ENCODE results near the gene DENND6B.

DNA sequence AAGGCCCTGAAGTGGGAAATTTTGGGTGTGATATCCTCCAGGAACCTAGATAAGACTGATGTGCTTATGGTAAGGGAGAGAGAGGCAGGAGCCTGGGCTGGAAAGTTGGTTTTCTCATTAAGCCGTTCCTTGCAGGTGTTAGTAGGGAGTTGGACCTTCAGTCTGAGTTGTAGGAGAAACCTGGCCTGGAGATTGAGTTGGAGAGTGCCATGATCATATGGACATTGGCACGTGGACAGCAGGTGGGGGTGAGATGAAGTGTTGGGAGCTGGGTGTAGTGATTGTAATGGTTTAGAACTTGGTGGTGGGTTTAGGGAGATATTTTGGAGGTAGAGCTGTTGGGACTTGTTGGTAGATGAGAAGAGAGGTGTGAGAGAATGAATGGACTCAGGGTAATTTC, 21.2 kb upstream of the DENND6B start:
- no peak for TF ChIP-seq EP300 (conservative IDR thresholded peaks at IDR 0.05; ENCODE audit: poor library complexity, severe bottlenecking)
- TF ChIP-seq, protein P1, sequence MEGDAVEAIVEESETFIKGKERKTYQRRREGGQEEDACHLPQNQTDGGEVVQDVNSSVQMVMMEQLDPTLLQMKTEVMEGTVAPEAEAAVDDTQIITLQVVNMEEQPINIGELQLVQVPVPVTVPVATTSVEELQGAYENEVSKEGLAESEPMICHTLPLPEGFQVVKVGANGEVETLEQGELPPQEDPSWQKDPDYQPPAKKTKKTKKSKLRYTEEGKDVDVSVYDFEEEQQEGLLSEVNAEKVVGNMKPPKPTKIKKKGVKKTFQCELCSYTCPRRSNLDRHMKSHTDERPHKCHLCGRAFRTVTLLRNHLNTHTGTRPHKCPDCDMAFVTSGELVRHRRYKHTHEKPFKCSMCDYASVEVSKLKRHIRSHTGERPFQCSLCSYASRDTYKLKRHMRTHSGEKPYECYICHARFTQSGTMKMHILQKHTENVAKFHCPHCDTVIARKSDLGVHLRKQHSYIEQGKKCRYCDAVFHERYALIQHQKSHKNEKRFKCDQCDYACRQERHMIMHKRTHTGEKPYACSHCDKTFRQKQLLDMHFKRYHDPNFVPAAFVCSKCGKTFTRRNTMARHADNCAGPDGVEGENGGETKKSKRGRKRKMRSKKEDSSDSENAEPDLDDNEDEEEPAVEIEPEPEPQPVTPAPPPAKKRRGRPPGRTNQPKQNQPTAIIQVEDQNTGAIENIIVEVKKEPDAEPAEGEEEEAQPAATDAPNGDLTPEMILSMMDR (IDR thresholded peaks at IDR 0.05; ENCODE audit: poor library complexity, severe bottlenecking), result no peak
- TF ChIP-seq EZH2 (IDR thresholded peaks at IDR 0.05; ENCODE audit: borderline replicate concordance, insufficient read depth, low read length, poor library complexity, severe bottlenecking), result no peak
- no peak for TF ChIP-seq TAF1 (IDR thresholded peaks at IDR 0.05; ENCODE audit: low read depth)
- TF ChIP-seq MXI1 (conservative IDR thresholded peaks at IDR 0.05; ENCODE audit: poor library complexity, severe bottlenecking), result no peak
- no peak for TF ChIP-seq RAD21 (conservative IDR thresholded peaks at IDR 0.05)
- TF ChIP-seq POLR2AphosphoS5 (IDR thresholded peaks at IDR 0.05), result no peak
